GM13976 (cell line): ENCODE measurements around the gene MSI1.

ENCODE experiments used
- DNase-seq: peaks from one replicate; pipeline ENCODE4 v3.0.0; 2012; ENCODE audit warnings: low spot score
- CTCF ChIP-seq: IDR thresholded peaks from 2 replicates; pipeline ENCODE4 v1.5.1; 2012; ENCODE audit warnings: borderline replicate concordance, mild to moderate bottlenecking; ENCODE audit not compliant: insufficient read depth; ENCODE audit errors: extremely low read depth, missing control alignments, control extremely low read depth
- in situ Hi-C: fragments of 300-500 bp; cut with MboI; formaldehyde crosslinking; loops from one replicate; pipeline ENCODE4 v1.12.0; 2022; ENCODE audit warnings: low sequenced_read_pairs, mixed read lengths, inconsistent platforms; ENCODE audit not compliant: unreplicated experiment

The MSI1 gene

GRCh38 chr12:120316798-120317223 lies 52.2 kb downstream of the MSI1 start:
- no peak for DNase-seq
- TF ChIP-seq CTCF, result no peak
- in situ Hi-C loops, result no loop called here

GRCh38 chr12:120314220-120314619 lies 54.7 kb downstream of the MSI1 start:
- DNase-seq, result no peak
- in situ Hi-C loops, result no loop called here
- no peak for TF ChIP-seq CTCF

GRCh38 chr12:120301962-120302815 lies 66.8 kb downstream of the MSI1 start, which contains the start of gene SIRT4:
Gene SIRT4, plus strand, starts transcription at chr12:120302321. Its CDS starts 1,241 bp downstream, at chr12:120303562.
- TF ChIP-seq CTCF, result peak; percentile 75
- peak; percentile 94 for DNase-seq
- in situ Hi-C loops, result no loop called here

GRCh38 chr12:120292661-120293531 lies 76.1 kb downstream of the MSI1 start, which contains the start of gene RNU4-1:
Gene RNU4-1, minus strand, starts transcription at chr12:120293237.
- in situ Hi-C loops, result no loop called here
- TF ChIP-seq CTCF, result no peak
- DNase-seq, result peak; percentile 71

GRCh38 chr12:120292411-120292660 lies 76.6 kb downstream of the MSI1 start:
- in situ Hi-C loops, result no loop called here
- no peak for DNase-seq
- no peak for TF ChIP-seq CTCF
